ENCODE data around the gene MBTPS1. TPM values are rescaled to one million over a fixed set of nuclear protein-coding genes. Genes with fewer than 3 reads are reported as not detected.
A peak's percentile ranks its signal among the peaks of the same experiment; 100 is the strongest.

MBTPS1 gene
- total RNA-seq, 1 experiment from 2014 or later = 46.9 TPM

GRCh38 chr16:84048871-84049270, 67.9 kb downstream of the MBTPS1 start:
- no peaks in the 10 kb centered on the region for H3K9me3 Mint-ChIP-seq
- ATAC-seq (no peak), DNase-seq (ENCODE audit: low spot score) (no peak)
- H3K27ac Mint-ChIP-seq = no peak overlapping the region
- H3K27me3 Mint-ChIP-seq (ENCODE audit: low read depth) = no peaks in the 10 kb centered on the region
- no peak overlapping the region for H3K4me3 Mint-ChIP-seq
- TF ChIP-seq, protein P1, sequence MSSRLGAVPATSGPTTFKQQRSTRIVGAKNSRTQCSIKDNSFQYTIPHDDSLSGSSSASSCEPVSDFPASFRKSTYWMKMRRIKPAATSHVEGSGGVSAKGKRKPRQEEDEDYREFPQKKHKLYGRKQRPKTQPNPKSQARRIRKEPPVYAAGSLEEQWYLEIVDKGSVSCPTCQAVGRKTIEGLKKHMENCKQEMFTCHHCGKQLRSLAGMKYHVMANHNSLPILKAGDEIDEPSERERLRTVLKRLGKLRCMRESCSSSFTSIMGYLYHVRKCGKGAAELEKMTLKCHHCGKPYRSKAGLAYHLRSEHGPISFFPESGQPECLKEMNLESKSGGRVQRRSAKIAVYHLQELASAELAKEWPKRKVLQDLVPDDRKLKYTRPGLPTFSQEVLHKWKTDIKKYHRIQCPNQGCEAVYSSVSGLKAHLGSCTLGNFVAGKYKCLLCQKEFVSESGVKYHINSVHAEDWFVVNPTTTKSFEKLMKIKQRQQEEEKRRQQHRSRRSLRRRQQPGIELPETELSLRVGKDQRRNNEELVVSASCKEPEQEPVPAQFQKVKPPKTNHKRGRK (CRISPR knock-in tag; IDR thresholded peaks at IDR 0.05; ENCODE audit: borderline replicate concordance) = no peak
- TF ChIP-seq ATF3 (CRISPR knock-in tag; conservative IDR thresholded peaks at IDR 0.05) (no peak), GRHL2 (CRISPR knock-in tag; IDR thresholded peaks at IDR 0.05; ENCODE audit: insufficient replicate concordance, severe bottlenecking) (no peak), TEAD4 (CRISPR knock-in tag; IDR thresholded peaks at IDR 0.05) (no peak), CDX4 (CRISPR knock-in tag; IDR thresholded peaks at IDR 0.05; ENCODE audit: borderline replicate concordance) (no peak), ZNF232 (CRISPR knock-in tag; IDR thresholded peaks at IDR 0.05) (no peak), IRF2 (CRISPR knock-in tag; IDR thresholded peaks at IDR 0.05; ENCODE audit: borderline replicate concordance, low read depth) (no peak)
- ChIA-PET CTCF (interaction anchor here (1.0 to 10.2 kb wide), 4 partner anchors 14 to 95 kb away, joined by 3 to 131 read pairs (median 7); partner anchors contain the start of gene OSGIN1), POLR2A (no interaction called here)
- H3K4me1 Mint-ChIP-seq = peaks cover 6% of the 10 kb centered on the region
- peaks cover 18% of the 10 kb centered on the region for H3K36me3 Mint-ChIP-seq

- peak; percentile 63 for DNase-seq (ENCODE audit: low spot score)
- peaks cover 12% of the 10 kb centered on the region for H3K36me3 Mint-ChIP-seq
- no peak overlapping the region for H3K4me3 Mint-ChIP-seq
- CTCF ChIA-PET = interaction anchor here (0.7 to 10.2 kb wide), 10 partner anchors 15 to 95 kb away, joined by 3 to 131 read pairs (median 4); partner anchors contain the start of gene OSGIN1
- POLR2A ChIA-PET = no interaction called here
- TF ChIP-seq, protein P2, sequence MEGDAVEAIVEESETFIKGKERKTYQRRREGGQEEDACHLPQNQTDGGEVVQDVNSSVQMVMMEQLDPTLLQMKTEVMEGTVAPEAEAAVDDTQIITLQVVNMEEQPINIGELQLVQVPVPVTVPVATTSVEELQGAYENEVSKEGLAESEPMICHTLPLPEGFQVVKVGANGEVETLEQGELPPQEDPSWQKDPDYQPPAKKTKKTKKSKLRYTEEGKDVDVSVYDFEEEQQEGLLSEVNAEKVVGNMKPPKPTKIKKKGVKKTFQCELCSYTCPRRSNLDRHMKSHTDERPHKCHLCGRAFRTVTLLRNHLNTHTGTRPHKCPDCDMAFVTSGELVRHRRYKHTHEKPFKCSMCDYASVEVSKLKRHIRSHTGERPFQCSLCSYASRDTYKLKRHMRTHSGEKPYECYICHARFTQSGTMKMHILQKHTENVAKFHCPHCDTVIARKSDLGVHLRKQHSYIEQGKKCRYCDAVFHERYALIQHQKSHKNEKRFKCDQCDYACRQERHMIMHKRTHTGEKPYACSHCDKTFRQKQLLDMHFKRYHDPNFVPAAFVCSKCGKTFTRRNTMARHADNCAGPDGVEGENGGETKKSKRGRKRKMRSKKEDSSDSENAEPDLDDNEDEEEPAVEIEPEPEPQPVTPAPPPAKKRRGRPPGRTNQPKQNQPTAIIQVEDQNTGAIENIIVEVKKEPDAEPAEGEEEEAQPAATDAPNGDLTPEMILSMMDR (IDR thresholded peaks at IDR 0.05) = peak; percentile 46; the same call in 1 of the 2 replicates
- TF ChIP-seq RELA (CRISPR knock-in tag; IDR thresholded peaks at IDR 0.05; ENCODE audit: borderline replicate concordance) = no peak
- no peaks in the 10 kb centered on the region for H3K9me3 Mint-ChIP-seq
- H3K27ac Mint-ChIP-seq = no peak overlapping the region
- ATAC-seq = peak; percentile 65
- H3K4me1 Mint-ChIP-seq = peaks cover 12% of the 10 kb centered on the region
- H3K27me3 Mint-ChIP-seq (ENCODE audit: low read depth) = no peaks in the 10 kb centered on the region
These were observed 68.5 kb downstream of the MBTPS1 start for GRCh38 chr16:84048270-84048669.

DNA sequence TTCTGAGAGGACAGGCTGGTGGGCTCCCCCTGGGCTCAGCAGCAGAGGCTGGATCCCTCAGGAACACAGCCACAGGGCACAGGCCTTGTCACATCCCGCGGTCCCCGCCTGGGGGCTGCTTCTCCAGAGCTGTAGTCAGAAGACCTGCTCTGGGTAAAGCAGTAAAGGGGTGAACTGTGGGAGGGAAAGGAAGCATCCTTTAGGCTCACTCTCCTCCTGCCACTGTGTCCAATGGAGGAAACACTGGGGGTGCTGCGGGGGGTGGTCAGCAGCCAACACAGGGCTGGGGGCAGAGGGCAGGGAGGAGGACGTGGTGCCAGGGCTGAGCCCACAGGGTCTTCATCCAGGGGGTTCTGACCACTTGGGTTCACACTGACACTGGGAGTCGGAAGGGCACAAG, 69.1 kb downstream of the MBTPS1 start:
- DNase-seq (ENCODE audit: low spot score) (no peak), ATAC-seq (no peak)
- no peak overlapping the region for H3K27ac Mint-ChIP-seq
- CTCF ChIA-PET = interaction anchor here (0.7 to 10.2 kb wide), 9 partner anchors 15 to 94 kb away, joined by 3 to 131 read pairs (median 4); partner anchors contain the start of gene OSGIN1
- peaks cover 5% of the 10 kb centered on the region for H3K36me3 Mint-ChIP-seq
- no peaks in the 10 kb centered on the region for H3K9me3 Mint-ChIP-seq
- H3K27me3 Mint-ChIP-seq (ENCODE audit: low read depth) = no peaks in the 10 kb centered on the region
- POLR2A ChIA-PET = no interaction called here
- H3K4me3 Mint-ChIP-seq = no peak overlapping the region
- H3K4me1 Mint-ChIP-seq = peaks cover 17% of the 10 kb centered on the region
- TF ChIP-seq ATF6 (CRISPR knock-in tag; IDR thresholded peaks at IDR 0.05) (no peak), ZNF671 (CRISPR knock-in tag; IDR thresholded peaks at IDR 0.05) (no peak), GRHL2 (CRISPR knock-in tag; IDR thresholded peaks at IDR 0.05; ENCODE audit: insufficient replicate concordance, severe bottlenecking) (no peak), SMAD3 (CRISPR knock-in tag; IDR thresholded peaks at IDR 0.05; ENCODE audit: borderline replicate concordance) (no peak), ZNF138 (CRISPR knock-in tag; conservative IDR thresholded peaks at IDR 0.05) (no peak), ATF3 (CRISPR knock-in tag; conservative IDR thresholded peaks at IDR 0.05) (no peak)
- TF ChIP-seq, protein P3, sequence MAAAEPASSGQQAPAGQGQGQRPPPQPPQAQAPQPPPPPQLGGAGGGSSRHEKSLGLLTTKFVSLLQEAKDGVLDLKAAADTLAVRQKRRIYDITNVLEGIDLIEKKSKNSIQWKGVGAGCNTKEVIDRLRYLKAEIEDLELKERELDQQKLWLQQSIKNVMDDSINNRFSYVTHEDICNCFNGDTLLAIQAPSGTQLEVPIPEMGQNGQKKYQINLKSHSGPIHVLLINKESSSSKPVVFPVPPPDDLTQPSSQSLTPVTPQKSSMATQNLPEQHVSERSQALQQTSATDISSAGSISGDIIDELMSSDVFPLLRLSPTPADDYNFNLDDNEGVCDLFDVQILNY (CRISPR knock-in tag; IDR thresholded peaks at IDR 0.05) = no peak
